GM21528 (cell line): ENCODE data around the gene TTC19.

ENCODE experiments used
- ATAC-seq: cut with Tn5 transposase; IDR thresholded peaks from one replicate; pipeline ENCODE4 v1.9.1; 2021; ENCODE audit warnings: mild to moderate bottlenecking, moderate library complexity; ENCODE audit not compliant: unreplicated experiment, low FRiP score

The TTC19 gene

GRCh38 chr17:15999141-15999973 is at the start of gene TTC19, which contains the start of gene ZSWIM7:
TSS of gene TTC19 (plus strand) at chr17:15999824. CDS start at chr17:15999849, 25 bp downstream.
TSS of gene ZSWIM7 (minus strand) at chr17:15999704. CDS start at chr17:15999594, 110 bp downstream.
- peak; percentile 96 for ATAC-seq

- ATAC-seq, result no peak
These were observed 48.1 kb upstream of the TTC19 start for GRCh38 chr17:15951368-15952047.

GRCh38 chr17:15952048-15952532 is 47.5 kb upstream of the TTC19 start:
- ATAC-seq, result no peak

GRCh38 chr17:15952916-15953790 is 46.5 kb upstream of the TTC19 start:
- no peak for ATAC-seq

GRCh38 chr17:15954222-15954621 is 45.4 kb upstream of the TTC19 start:
- ATAC-seq, result no peak

GRCh38 chr17:15955793-15956541 is 43.7 kb upstream of the TTC19 start:
- no peak for ATAC-seq

- ATAC-seq, result no peak
These were observed 42.4 kb upstream of the TTC19 start for GRCh38 chr17:15957206-15957605.

- no peak for ATAC-seq
These were observed 41.9 kb upstream of the TTC19 start for GRCh38 chr17:15957608-15958307.

- ATAC-seq, result no peak
These were observed 41.2 kb upstream of the TTC19 start for GRCh38 chr17:15958484-15958854.

- ATAC-seq, result no peak
These were observed 35.9 kb upstream of the TTC19 start for GRCh38 chr17:15963670-15964110.

- no peak for ATAC-seq
These were observed 34.1 kb upstream of the TTC19 start for GRCh38 chr17:15965528-15965927.

- no peak for ATAC-seq
These were observed 33.3 kb upstream of the TTC19 start for GRCh38 chr17:15966183-15966878.

GRCh38 chr17:15966879-15967248 is 32.8 kb upstream of the TTC19 start:
- ATAC-seq, result no peak

- no peak for ATAC-seq
These were observed 31.8 kb upstream of the TTC19 start for GRCh38 chr17:15967706-15968399.

- no peak for ATAC-seq
These were observed 30.2 kb upstream of the TTC19 start for GRCh38 chr17:15969463-15969862.

GRCh38 chr17:15970500-15970899 is 29.1 kb upstream of the TTC19 start:
- ATAC-seq, result no peak

GRCh38 chr17:15971098-15971678 is 28.4 kb upstream of the TTC19 start:
- no peak for ATAC-seq

GRCh38 chr17:15971882-15972281 is 27.7 kb upstream of the TTC19 start:
- ATAC-seq, result no peak
